Endometrium (tissue), 2 donors: ENCODE results near the gene NGF.

Source experiments
- FAIRE-seq: peaks from 2 replicates; lab custom pipeline; 2012; peaks lifted over from hg19 to GRCh38; lab: Jason Lieb, UNC
- donor health status: control.
- donor health status: control.

The NGF gene

GRCh38 chr1:115280064-115280463 is 58.0 kb downstream of the NGF start:
- FAIRE-seq, result no peak

- no peak for FAIRE-seq
These were observed 59.8 kb downstream of the NGF start for GRCh38 chr1:115278211-115278610.

- FAIRE-seq, result no peak
These were observed 60.8 kb downstream of the NGF start for GRCh38 chr1:115277276-115277675.

- no peak for FAIRE-seq
These were observed 62.8 kb downstream of the NGF start for GRCh38 chr1:115275216-115275615.

GRCh38 chr1:115274467-115274866 is 63.6 kb downstream of the NGF start:
- no peak for FAIRE-seq

- no peak for FAIRE-seq
These were observed 71.2 kb downstream of the NGF start for GRCh38 chr1:115266729-115267421.

- no peak for FAIRE-seq
These were observed 73.0 kb downstream of the NGF start for GRCh38 chr1:115265099-115265498.

GRCh38 chr1:115262886-115263285 is 75.2 kb downstream of the NGF start:
- FAIRE-seq, result no peak

GRCh38 chr1:115261496-115261895 is 76.6 kb downstream of the NGF start:
- FAIRE-seq, result no peak

GRCh38 chr1:115258302-115258866 is 79.7 kb downstream of the NGF start:
- no peak for FAIRE-seq

GRCh38 chr1:115257591-115257990 is 80.5 kb downstream of the NGF start:
- FAIRE-seq, result no peak

GRCh38 chr1:115255154-115255553 is 82.9 kb downstream of the NGF start:
- FAIRE-seq, result no peak

GRCh38 chr1:115252585-115252984 is 85.5 kb downstream of the NGF start:
- FAIRE-seq, result no peak

GRCh38 chr1:115251856-115252255 is 86.2 kb downstream of the NGF start:
- no peak for FAIRE-seq

- FAIRE-seq, result peak; percentile 98
These were observed 86.7 kb downstream of the NGF start for GRCh38 chr1:115251340-115251748.

- no peak for FAIRE-seq
These were observed 91.5 kb downstream of the NGF start for GRCh38 chr1:115246526-115246925.

GRCh38 chr1:115245227-115245626 is 92.8 kb downstream of the NGF start:
- no peak for FAIRE-seq

GRCh38 chr1:115242543-115242942 is 95.5 kb downstream of the NGF start:
- FAIRE-seq, result no peak

GRCh38 chr1:115241309-115241708 is 96.7 kb downstream of the NGF start:
- no peak for FAIRE-seq

GRCh38 chr1:115240297-115240696 is 97.8 kb downstream of the NGF start:
- no peak for FAIRE-seq

GRCh38 chr1:115239426-115239825 is 98.6 kb downstream of the NGF start:
- no peak for FAIRE-seq

GRCh38 chr1:115239148-115239422 is 99.0 kb downstream of the NGF start:
- FAIRE-seq, result no peak

GRCh38 chr1:115238336-115239147 is 99.5 kb downstream of the NGF start:
- FAIRE-seq, result no peak

GRCh38 chr1:115237507-115237906 is 100.5 kb downstream of the NGF start:
- FAIRE-seq, result no peak
